ENCODE results near the gene POT1.
"Not testable (repeated sequence)": the region's sequence is repeated elsewhere in the genome, so short reads cannot be mapped to it uniquely, and the experiment has no call there.

Gene POT1, protein sequence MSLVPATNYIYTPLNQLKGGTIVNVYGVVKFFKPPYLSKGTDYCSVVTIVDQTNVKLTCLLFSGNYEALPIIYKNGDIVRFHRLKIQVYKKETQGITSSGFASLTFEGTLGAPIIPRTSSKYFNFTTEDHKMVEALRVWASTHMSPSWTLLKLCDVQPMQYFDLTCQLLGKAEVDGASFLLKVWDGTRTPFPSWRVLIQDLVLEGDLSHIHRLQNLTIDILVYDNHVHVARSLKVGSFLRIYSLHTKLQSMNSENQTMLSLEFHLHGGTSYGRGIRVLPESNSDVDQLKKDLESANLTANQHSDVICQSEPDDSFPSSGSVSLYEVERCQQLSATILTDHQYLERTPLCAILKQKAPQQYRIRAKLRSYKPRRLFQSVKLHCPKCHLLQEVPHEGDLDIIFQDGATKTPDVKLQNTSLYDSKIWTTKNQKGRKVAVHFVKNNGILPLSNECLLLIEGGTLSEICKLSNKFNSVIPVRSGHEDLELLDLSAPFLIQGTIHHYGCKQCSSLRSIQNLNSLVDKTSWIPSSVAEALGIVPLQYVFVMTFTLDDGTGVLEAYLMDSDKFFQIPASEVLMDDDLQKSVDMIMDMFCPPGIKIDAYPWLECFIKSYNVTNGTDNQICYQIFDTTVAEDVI

DNA sequence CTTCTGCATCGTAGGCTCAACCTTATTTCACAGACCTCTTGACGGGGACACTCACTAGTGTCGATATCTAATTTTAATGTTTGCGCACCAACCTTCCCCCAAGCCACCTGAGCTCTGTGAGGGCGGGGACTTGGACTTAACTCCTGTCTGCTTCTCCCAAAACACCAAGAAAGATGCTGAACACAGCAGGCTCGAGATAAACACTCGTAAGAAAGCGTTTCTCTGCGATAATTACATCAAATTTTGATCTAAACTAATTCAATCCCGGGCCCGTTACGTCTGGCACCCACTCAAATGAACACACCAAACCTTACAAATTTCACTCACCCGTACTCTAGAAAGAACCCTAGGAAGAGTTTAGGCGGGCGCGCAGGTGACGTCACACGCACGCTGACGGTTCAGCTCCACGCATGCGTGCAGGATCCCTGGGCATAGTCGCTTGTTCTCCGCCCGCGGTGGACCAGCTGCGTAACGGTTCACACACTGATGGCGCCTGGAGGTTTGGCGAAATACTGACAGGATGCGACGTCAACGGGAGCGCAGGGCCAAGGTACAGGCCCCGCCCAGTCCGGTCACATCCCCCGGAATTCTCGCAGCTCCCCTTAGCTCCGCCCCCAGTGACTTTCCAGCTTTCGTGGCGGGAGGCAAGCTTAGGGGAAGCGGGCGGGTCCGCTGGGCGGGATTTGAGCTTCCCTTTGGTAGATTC is at the start of gene POT1:
POT1 (minus strand) TSS at position 359 of the 706 bp plus-strand sequence. CDS start 32,652 bp downstream, outside the sequence.
- H3K27ac ChIP-seq, result peak within 1 kb of the TSS; percentile 56
- TF ChIP-seq, protein P1, sequence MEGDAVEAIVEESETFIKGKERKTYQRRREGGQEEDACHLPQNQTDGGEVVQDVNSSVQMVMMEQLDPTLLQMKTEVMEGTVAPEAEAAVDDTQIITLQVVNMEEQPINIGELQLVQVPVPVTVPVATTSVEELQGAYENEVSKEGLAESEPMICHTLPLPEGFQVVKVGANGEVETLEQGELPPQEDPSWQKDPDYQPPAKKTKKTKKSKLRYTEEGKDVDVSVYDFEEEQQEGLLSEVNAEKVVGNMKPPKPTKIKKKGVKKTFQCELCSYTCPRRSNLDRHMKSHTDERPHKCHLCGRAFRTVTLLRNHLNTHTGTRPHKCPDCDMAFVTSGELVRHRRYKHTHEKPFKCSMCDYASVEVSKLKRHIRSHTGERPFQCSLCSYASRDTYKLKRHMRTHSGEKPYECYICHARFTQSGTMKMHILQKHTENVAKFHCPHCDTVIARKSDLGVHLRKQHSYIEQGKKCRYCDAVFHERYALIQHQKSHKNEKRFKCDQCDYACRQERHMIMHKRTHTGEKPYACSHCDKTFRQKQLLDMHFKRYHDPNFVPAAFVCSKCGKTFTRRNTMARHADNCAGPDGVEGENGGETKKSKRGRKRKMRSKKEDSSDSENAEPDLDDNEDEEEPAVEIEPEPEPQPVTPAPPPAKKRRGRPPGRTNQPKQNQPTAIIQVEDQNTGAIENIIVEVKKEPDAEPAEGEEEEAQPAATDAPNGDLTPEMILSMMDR (conservative IDR thresholded peaks at IDR 0.05), result no peak
- no peak for TF ChIP-seq ZFX (IDR thresholded peaks at IDR 0.05)

DNA sequence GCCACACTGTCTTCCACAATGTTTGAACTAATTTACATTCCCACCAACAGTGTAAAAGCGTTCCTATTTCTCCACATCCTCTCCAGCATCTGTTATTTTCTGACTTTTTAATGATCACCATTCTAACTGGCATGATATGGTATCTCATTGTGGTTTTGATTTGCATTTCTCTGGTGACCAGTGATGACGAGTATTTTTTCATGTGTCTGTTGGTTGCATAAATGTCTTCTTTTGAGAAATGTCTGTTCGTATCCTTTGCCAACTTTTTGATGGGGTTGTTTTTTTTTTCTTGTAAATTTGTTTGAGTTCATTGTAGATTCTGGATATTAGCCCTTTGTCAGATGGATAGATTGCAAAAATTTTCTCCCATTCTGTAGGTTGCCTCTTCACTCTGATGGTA is 45.5 kb upstream of the POT1 start:
- H3K27ac ChIP-seq, result not testable (repeated sequence)

DNA sequence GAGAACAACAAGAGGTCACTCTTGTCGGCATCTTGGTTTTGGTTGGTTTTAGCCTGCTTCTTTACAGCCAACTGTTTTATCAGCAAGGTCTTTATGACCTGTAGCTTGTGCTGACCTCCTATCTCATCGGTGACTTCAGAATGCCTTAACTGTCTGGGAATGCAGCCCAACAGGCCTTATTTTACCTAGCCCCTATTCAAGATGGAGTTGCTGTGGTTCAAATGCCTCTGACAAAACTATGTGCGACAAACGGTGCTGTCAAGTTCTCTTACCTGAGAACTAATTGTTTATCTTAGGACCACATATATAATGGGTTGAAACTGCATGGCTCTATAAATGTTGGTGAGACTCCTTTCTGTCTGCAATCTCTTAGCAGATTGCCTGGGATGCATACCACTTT is 35.9 kb upstream of the POT1 start:
- TF ChIP-seq ZFX (IDR thresholded peaks at IDR 0.05), result no peak
- TF ChIP-seq, protein P1 (conservative IDR thresholded peaks at IDR 0.05), result no peak
- H3K27ac ChIP-seq, result no peak overlapping the region

DNA sequence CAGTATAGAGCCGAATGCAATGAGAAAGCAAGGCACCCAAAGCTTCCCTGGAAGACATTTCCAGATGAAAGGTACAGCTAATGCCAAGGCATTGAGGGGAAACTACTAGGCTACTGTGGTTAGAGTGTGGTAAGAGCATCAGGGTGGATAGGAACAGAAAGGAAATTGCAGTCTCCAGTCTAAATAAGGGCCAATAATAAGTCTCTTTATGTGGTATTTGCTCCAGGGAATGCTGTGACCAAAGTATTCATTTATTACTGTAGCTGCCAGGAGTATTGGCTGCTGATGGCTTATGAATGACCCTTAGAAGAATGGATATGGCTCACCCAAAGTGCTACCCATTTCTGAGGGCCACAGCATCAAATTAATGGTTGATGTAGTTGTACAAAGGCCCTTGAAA is 30.1 kb upstream of the POT1 start:
- no peak overlapping the region for H3K27ac ChIP-seq
- TF ChIP-seq ZFX (IDR thresholded peaks at IDR 0.05), result no peak
- TF ChIP-seq, protein P1 (conservative IDR thresholded peaks at IDR 0.05), result no peak

DNA sequence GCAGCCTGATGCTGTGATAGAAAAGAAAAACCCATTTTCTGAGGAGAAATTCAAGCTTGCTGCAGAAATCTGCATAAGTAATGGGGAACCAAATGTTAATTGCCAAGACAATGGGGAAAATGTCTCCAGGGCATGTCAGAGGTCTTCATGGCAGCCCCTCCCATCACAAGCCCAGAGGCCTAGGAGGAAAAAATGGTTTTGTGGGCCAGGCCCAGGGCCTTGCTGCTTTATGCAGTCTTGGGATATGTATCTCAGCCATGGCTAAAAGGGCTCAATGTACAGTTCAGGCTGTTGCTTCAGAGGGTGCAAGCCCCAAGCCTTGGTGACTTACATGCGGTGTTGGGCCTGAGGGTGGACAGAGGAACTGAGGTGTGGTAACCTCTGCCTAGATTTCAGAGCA is 28.3 kb upstream of the POT1 start:
- H3K27ac ChIP-seq, result not testable (repeated sequence)

DNA sequence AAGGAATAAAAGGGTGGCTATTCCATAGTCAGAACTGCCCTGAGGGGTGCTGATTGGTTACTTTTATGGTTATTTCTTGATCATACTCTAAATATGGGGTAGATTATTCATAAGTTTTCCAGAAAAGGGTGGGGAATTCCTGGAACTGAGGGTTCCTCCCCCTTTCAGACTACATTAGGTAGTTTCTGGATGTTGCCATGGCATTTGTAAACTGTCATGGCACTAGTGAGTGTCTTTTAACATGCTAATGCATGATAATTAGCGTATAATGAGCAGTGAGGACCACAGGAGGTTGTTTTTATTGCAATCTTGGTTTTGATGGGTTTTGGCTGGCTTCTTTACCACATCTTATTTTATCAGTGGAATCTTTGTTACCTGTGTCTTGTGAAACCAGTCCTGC is 26.5 kb upstream of the POT1 start:
- no peak for TF ChIP-seq ZFX (IDR thresholded peaks at IDR 0.05)
- TF ChIP-seq, protein P1 (conservative IDR thresholded peaks at IDR 0.05), result no peak
- H3K27ac ChIP-seq, result no peak overlapping the region

DNA sequence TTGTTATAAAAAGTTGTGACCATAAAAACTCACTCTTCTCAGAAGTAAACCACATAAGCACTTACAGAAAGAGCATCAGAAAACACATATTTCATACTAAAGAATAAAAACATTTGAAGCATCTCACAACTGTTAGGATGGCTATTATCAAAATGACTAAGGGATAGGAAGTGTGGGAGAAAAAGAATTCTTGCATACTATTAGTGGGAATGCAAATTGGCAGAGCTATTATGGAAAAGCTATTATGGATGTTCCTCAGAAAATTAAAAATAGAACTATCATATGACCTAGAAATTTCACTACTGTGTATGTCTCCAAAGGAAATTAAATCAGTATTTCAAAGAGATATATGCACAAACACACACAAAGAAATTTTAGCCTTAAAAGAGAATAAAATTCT is 25.2 kb upstream of the POT1 start:
- no peak for TF ChIP-seq ZFX (IDR thresholded peaks at IDR 0.05)
- TF ChIP-seq, protein P1 (conservative IDR thresholded peaks at IDR 0.05), result no peak
- H3K27ac ChIP-seq, result no peak overlapping the region

DNA sequence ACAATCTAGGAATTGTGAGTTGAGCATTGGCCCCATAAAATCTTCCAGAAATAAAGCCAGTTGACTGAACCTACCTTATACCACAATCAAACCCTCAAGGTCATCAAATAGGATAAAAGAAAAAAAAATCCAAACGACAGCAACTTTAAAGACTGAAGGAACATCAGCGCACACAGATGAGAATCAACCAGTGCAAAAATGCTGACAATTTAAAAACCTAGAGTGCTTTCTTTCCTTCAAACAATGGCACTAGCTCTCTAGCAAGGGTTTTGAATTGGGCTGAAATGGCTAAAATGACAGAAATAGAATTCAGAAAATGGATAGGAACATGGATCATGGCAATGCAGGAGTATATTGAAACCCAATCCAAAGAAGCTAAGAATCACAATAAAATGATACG is 16.1 kb upstream of the POT1 start:
- H3K27ac ChIP-seq, result no peak overlapping the region
- TF ChIP-seq ZFX (IDR thresholded peaks at IDR 0.05), result no peak
- TF ChIP-seq, protein P1 (conservative IDR thresholded peaks at IDR 0.05), result no peak

Measured in C4-2B (cell line).